Peyer's patch (tissue), 4 donors: ENCODE measurements around the gene GP1BB. TPM values are rescaled to one million over a fixed set of nuclear protein-coding genes. Genes with fewer than 3 reads are reported as not detected.

Experiments used
- DNase-seq, 3 donors: peaks; one replicate each; pipeline ENCODE4 v3.0.0-alpha.2; 2017 to 2019
- H3K27ac ChIP-seq, 4 donors: fragments of 200-600 bp; sonication (generic); one replicate each; pipeline ENCODE4 v1.5.1; 2016 to 2019
- H3K27me3 ChIP-seq, 2 donors: fragments of 200-600 bp; sonication (generic); one replicate each; pipeline ENCODE4 v1.5.1; 2019
- H3K36me3 ChIP-seq, 3 donors: fragments of 200-600 bp; sonication (generic); one replicate each; pipeline ENCODE4 v1.5.1; 2016 to 2019
- H3K4me1 ChIP-seq, 4 donors: fragments of 200-600 bp; sonication (generic); one replicate each; pipeline ENCODE4 v1.5.1; 2016 to 2019
- H3K4me3 ChIP-seq, 4 donors: fragments of 200-600 bp; sonication (generic); 1 replicate in 3 of 4; 2 replicates in 1 of 4; pipeline ENCODE4 v1.5.1; 2016 to 2019; ENCODE audit warnings: mild to moderate bottlenecking in 1 of 4
- H3K9me3 ChIP-seq, 4 donors: fragments of 200-600 bp; sonication (generic); one replicate each; pipeline ENCODE4 v1.5.1; 2016 to 2019; ENCODE audit warnings: mild to moderate bottlenecking in 1 of 4
- POLR2A ChIP-seq, 2 donors: fragments of 450-650 bp; IDR thresholded peaks; one replicate each; pipeline ENCODE4 v1.5.1; 2017; ENCODE audit warnings: antibody characterized with exemption in 2 of 2, mild to moderate bottlenecking in 2 of 2, moderate library complexity in 2 of 2
- total RNA-seq, 4 donors: library from RNA; depleted of rRNA; stranded (reverse); fragments of >200 nt; gene quantifications; one replicate each; pipeline ENCODE4 v1.1.0, GENCODE V29; 2016
- TF ChIP-seq, protein P1 (sequence below), 6 experiments: fragments of 450-650 bp in 4 of 6; fragments of 200-600 bp in 2 of 6; sonication (generic) in 1 of 6; IDR thresholded peaks; one replicate each; pipeline ENCODE4 v1.5.1; 2017 to 2019; ENCODE audit warnings: antibody characterized with exemption in 6 of 6, mild to moderate bottlenecking in 3 of 6, moderate library complexity in 1 of 6

The GP1BB gene
- total RNA-seq, 4 donors from 2014 or later, result 1.1 to 9.1 (median 2.0) TPM

DNA sequence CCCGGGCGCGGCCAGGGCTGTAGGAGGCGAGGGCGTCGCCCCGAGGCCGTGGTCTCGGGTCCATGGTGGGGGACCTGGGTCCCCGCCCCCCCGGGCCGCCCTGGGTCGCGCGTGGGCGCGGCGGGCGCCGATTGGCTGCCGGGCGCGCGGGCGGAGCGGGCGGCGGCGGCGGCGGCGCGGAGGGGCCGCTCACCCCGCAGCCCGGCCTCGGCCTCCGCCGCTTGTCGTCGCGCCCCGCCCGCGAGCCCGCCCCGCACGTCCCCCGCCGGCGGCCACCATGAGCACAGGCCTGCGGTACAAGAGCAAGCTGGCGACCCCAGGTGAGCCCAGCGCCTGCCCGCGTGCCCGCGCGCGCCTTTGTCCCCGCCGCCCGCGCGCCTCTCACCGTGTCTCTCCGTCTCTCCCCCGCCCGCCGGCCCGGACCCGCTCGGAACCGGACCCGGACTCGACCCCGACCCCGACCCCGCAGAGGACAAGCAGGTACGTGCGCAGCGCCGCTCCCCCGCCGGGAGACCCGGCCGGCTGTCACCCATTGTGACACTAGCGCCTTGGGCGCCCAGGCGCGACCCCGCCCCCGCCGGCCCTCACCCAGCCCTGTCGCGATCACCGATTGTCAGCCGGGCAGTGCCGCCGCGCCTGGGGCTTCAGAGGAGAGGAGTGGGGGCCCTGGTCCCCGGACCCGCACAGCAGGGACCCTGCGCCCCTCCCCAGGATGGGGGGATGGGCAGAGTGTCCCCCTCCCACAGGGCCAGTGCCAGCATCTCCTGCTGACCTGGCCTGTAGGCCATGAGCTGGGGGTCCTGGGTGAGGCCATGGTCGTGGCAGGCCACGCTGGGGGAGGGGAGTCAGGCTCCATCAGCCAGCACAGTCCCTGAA lies 8.8 kb upstream of the GP1BB start, which contains the start of gene SEPTIN5:
TSS of gene SEPTIN5 (plus strand) at position 192 of the 876 bp plus-strand sequence. CDS start at position 278, 86 bp downstream.
- Histone ChIP-seq H3K27me3 (peaks cover 0 to 21% of the 10 kb centered on the region in 2 donors), H3K9me3 (no peaks in the 10 kb centered on the region)
- no peak for DNase-seq

DNA sequence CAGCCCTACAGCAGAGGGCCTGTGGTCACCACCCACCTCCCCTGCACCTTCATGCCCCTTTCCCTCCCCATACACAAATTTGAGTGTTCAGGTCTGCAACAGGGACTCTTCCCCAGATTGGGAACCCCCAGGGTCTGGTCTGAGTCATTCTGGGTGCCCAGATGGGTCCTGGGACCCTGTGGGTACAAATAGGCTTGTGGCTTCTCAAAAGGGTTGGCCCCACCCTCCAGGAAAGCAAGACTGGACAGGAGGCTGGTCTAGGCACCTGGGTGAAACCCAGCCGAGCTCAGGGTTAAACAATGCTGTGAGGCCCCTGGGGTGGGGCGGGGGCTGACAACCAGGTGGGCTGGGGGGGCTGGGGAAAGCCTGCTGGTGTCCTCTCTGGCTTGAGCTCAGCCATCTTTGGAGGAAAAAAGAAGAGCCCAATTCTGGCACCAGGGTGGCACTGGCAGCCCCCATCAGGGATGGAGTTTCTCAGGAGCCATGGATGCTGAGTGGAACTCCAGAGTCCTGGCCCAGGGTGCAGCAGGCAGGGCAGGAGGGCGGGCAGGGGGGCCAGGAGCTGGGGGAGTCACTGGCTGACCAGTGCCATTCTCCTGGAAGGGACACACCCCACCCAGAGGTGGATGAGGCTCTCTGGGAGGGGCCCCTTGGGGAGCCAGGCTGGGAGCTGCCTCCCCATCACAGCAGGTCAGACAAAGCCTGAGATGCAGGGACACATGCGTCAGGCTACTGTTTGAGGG lies 8.0 kb upstream of the GP1BB start:
- Histone ChIP-seq H3K36me3 (no peaks in the 10 kb centered on the region), H3K9me3 (no peaks in the 10 kb centered on the region), H3K4me1 (peaks cover 4 to 32% (median 9%) of the 10 kb centered on the region in 4 donors), H3K27ac (no peak overlapping the region), H3K4me3 (peak overlapping the region in 3 of 4 donors; percentile 52 to 70 (median 65)), H3K27me3 (peaks cover 0 to 21% of the 10 kb centered on the region in 2 donors)
- TF ChIP-seq POLR2A (IDR thresholded peaks at IDR 0.05), result no peak
- TF ChIP-seq, protein P1, sequence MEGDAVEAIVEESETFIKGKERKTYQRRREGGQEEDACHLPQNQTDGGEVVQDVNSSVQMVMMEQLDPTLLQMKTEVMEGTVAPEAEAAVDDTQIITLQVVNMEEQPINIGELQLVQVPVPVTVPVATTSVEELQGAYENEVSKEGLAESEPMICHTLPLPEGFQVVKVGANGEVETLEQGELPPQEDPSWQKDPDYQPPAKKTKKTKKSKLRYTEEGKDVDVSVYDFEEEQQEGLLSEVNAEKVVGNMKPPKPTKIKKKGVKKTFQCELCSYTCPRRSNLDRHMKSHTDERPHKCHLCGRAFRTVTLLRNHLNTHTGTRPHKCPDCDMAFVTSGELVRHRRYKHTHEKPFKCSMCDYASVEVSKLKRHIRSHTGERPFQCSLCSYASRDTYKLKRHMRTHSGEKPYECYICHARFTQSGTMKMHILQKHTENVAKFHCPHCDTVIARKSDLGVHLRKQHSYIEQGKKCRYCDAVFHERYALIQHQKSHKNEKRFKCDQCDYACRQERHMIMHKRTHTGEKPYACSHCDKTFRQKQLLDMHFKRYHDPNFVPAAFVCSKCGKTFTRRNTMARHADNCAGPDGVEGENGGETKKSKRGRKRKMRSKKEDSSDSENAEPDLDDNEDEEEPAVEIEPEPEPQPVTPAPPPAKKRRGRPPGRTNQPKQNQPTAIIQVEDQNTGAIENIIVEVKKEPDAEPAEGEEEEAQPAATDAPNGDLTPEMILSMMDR (IDR thresholded peaks at IDR 0.05), result no peak
- DNase-seq, result no peak

More for the DNA sequence above, 8.8 kb upstream of the GP1BB start, which contains the start of gene SEPTIN5:
- TF ChIP-seq, protein P1 (IDR thresholded peaks at IDR 0.05), result no peak
- Histone ChIP-seq H3K36me3 (no peaks in the 10 kb centered on the region), H3K4me3 (peak within 1 kb of the TSS; percentile 31 to 70 (median 58)), H3K27ac (no peak within 1 kb of the TSS), H3K4me1 (peaks cover 4 to 32% (median 9%) of the 10 kb centered on the region in 4 donors)

DNA sequence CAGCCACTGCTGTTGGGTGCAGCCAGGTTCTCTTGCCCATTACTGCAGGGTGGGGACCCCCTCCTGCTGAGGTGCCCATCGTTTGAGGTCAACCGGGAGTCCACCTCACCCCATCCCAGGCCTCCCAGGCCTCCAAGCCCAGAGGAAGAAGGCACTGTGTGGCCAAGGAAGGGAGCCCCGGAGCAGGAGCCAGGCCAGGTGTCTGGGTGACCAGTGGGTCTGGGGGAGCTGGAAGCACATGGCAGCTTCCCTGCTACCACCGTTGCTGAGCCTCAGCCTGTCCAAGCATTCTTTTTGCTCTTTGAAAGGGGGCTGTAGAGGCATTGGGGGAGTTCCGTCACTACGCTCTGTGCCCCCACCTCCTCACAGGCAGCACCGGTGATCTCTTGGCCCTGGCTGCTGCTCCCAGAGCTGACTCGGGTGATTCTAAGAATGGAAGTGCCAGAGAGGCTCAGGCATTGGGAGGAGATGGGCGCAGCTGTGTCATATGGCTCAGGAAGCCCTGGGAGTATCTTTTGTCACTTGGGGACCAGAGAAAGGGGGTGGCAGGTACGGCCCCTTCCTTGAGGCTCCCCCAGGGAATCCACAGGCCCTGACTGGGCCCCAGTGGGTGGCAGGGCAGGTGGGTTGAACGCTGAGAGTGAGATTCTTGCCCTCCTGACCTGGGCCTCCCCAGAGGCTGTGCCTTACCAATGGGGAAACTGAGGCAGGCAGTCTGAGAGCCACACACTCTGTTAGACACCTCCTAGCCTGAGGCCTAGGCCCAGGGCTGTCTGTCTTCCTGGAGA lies 7.1 kb upstream of the GP1BB start:
- Histone ChIP-seq H3K27ac (no peak overlapping the region), H3K36me3 (no peaks in the 10 kb centered on the region), H3K4me1 (peaks cover 4 to 32% (median 9%) of the 10 kb centered on the region in 4 donors), H3K4me3 (no peak overlapping the region), H3K27me3 (peaks cover 0 to 21% of the 10 kb centered on the region in 2 donors), H3K9me3 (no peaks in the 10 kb centered on the region)
- DNase-seq, result no peak
- TF ChIP-seq POLR2A (IDR thresholded peaks at IDR 0.05), result no peak
- TF ChIP-seq, protein P1 (IDR thresholded peaks at IDR 0.05), result no peak

DNA sequence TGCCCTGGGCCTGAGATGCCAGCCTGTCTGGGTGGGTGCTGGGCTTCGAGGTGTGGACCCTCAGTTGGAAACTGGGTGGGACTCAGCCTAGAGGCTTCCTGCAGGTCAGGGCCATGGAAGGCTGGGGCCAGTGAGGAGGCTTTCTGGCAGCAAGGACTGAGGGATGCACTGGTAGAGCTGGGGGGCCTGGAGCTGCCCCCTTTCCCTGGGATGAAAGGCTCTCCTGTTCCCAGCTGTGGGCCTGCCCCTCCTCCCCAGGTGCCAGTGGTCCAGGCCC lies 6.6 kb upstream of the GP1BB start:
- TF ChIP-seq, protein P1 (IDR thresholded peaks at IDR 0.05), result no peak
- TF ChIP-seq POLR2A (IDR thresholded peaks at IDR 0.05), result no peak
- Histone ChIP-seq H3K36me3 (no peaks in the 10 kb centered on the region), H3K4me3 (no peak overlapping the region), H3K9me3 (no peaks in the 10 kb centered on the region), H3K27ac (no peak overlapping the region), H3K4me1 (peaks cover 4 to 32% (median 9%) of the 10 kb centered on the region in 4 donors), H3K27me3 (peaks cover 0 to 21% of the 10 kb centered on the region in 2 donors)
- no peak for DNase-seq

DNA sequence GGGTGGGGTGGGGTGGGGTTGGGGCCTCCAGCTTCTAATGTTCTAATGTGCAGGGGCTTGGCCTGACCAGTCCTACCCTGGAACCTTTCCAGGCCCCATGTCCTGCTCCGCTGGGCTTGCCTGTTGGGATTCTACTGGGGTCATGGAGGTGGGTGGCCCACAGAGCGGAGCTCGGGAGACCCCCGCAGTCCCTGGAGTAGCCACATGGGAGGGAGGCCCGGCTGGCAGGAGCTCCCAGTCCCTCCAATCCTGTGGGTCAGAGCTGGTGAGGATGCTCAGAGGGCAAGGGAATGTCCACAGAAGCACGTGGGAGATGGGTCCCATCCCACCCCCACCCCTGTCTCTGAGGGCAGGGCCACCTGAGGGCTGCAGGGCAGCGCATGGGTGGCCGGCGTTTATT lies 6.2 kb upstream of the GP1BB start:
- H3K4me1 ChIP-seq, result peaks cover 4 to 32% (median 9%) of the 10 kb centered on the region in 4 donors
- no peak overlapping the region for H3K4me3 ChIP-seq

More for the DNA sequence above, 6.2 kb upstream of the GP1BB start:
- Histone ChIP-seq H3K36me3 (no peaks in the 10 kb centered on the region), H3K9me3 (no peaks in the 10 kb centered on the region), H3K27ac (no peak overlapping the region), H3K27me3 (peaks cover 0 to 21% of the 10 kb centered on the region in 2 donors)
- DNase-seq, result no peak
- TF ChIP-seq, protein P1 (IDR thresholded peaks at IDR 0.05), result no peak
- no peak for TF ChIP-seq POLR2A (IDR thresholded peaks at IDR 0.05)
